GM18873 (cell line): Measurements from ENCODE around the gene RGS11.

ENCODE experiments used
- ATAC-seq: cut with Tn5 transposase; IDR thresholded peaks from one replicate; pipeline ENCODE4 v1.9.1; 2021; ENCODE audit warnings: mild to moderate bottlenecking, moderate library complexity, moderate number of reproducible peaks; ENCODE audit not compliant: unreplicated experiment, low FRiP score

RGS11 gene

DNA sequence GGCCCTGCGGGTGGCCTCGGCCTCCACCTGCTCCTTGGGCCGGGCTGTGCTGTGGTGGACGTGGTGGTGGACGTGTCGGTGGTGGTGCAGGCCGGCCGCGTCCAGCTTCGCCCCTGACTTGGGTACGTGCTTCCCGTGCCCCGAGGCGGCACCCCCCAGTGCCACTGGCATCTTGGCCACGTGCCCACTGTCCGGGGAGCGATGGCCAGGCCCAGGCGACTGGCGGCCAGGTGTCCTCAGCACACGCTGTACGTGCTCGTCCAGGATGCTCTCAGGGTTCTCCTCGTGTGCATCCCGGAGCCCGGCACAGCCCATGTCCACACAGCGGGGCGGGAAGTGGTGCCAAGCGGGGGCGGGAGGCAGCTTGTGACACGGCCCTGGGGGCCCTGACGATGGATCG lies 22.1 kb upstream of the RGS11 start:
- no peak for ATAC-seq

DNA sequence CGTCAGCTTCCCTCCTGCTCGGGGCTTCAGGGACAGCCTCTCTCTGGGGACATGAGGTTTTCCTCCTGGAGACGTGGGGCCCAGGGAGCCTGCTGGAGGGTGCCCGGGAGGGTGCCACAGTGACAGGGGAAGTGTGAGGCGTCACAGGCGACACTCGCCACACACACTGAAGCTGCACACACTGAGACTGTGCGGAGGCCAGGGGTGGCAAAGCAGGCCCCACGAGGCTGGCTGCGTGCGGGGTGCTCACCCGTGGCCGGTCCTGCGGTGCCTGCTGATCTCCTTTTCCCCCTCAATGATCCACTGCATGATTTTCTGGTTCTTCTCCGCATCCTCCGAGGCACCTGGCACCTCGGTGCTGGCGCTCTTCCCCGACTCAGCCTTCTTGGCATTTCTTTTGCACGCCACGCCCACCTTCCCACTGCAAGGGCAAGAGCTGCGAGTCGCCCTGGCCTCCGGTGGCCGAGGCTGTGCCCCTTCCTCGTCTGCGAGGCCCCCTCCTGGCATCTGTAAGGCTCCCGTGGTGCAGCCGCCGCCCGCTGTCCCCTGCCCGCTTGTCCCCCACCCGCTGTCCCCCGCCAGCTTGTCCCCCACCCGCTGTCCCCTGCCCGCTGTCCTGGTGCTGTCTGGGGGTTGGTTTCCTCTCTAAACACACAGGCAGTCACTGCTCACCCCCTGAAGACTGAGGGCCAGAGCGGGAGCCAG lies 21.2 kb upstream of the RGS11 start:
- no peak for ATAC-seq

DNA sequence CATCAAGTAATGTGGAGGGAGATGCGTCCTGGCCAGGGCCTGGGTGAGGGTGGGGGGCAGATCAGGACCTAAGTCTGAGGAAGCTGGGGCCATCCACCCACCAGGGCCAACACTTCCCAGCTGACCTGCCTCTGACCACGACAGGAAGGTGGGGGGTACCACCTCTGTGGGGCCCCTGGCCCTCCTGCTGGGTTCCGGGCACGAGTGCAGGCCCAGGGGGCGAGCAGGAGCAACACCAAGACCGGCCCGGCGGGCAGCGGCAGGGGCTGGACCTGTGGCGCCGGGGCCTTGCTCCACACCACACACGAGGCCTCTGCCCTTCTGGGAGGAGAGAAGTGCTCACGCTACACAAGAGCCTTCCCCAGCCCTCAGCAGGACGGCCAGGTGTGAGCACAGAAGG lies 20.5 kb upstream of the RGS11 start:
- no peak for ATAC-seq

DNA sequence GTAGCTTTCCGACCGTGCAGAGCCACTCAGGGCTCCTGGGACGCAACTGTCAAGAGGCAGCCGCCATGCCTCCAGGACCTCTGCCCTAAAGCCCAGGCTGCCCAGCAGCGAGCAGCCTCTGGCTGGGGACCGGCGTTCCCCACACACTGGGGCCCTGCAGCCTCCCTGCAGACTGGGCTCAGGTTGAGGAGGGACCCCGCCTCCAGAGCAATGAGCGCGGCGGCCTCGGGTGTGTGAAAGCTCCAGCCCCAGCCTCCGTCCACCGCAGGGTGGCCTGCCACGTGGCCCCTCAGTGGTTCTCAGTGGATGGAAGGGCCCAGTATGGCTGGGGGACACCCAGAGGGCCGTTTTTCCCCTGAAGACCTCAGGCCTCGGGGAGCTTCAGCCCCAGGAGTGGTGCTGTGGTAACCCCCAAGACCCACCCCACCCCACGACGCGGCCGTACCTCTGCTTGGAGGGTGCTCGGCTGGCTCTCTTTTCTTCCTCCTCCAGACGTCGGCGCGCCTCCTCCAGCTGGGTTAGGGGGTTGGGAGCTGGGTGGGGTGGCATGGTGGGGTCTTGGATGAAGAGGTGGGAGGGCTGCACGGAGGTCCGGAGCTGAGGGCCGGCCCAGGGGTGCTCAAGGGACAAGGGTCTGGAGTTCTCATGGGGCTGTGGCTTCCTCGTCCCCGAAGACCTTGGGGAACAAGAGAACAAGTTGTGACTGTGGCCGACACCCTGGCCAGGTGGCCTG lies 17.5 kb upstream of the RGS11 start:
- ATAC-seq, result no peak

DNA sequence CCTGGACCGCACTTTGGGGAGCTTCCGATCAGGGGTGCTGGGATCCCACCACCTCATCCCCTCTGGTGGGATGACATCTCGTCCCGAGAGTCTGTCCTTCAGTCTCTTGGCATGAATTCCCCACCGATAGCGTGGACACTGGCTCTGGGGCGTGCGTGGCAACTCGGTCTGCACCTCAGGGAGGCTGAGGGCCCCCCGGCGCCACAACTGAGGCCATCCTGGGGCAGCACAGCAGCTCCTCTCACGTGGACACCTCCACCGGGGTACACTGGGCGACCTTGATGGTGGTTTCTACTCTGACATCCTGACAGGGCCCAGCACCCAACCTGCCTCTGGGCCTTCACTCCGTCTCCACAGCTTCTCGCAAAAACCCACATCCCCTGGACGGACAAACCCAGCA lies 15.8 kb upstream of the RGS11 start:
- no peak for ATAC-seq

DNA sequence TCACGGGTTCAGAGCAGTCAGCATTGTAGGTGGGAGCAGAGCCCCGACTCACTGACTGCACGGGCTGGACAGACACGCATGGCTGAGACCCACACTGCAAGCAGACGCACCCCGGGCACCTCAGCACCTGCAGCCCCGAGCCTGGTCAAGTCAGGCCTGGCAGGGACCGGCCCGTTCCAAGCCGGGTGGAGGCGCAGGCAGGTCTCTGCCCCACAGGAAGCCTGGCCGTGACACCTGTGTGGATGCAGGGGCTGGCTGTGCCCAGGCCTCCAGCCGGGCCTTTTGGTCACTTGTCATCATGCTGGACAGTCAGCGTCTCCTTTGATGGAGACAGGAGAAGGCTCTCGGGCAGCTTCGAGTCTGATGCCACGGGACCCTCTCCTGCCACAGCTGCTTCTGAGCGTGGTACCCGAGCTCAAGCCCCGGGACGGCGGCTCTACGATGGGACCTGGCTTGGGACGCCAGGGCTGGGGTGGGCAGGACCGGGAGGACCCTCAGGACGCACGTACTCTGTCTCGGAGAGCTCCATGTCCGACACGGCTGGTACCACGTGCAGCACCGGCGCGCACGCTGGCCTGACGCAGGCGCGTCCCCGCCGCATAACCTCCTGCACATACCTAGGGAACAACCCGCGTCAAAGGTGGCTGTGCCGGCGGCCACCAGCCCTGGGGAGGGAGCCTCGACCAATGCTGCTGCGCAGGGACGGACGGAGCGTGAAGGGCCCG lies 15.1 kb upstream of the RGS11 start:
- ATAC-seq, result no peak

DNA sequence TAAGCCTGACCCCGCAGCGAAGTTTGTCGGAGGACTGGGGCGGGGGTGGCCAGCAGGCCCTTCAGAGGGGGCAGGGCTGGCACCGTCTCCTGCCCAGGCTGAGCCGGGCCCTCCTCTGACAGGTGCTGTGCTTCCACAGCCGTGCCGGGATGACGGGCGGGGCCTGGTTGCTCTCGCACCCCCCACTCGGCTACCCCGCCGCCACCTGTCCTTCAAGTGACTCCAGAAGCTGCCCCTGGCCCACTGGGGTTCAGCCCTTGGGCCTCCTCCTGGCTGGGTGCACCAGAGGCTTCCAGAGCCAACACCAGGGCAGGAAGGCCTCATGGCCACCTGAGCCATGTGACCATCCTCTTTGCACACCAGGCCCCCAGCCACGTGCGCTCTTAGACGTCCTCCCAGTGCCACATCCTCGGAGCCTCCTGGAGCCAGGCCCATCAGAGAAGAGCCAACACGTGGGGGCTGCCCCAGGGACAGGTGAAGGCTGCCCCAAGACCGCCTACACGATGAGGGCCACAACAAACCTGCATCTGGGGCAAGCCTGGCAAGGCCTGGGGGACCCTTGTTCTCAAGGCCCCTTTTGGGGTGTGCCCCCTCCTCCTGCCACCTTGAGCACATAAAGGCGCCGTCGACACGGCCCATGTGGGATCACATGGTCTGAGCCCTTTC lies 14.4 kb upstream of the RGS11 start:
- no peak for ATAC-seq

DNA sequence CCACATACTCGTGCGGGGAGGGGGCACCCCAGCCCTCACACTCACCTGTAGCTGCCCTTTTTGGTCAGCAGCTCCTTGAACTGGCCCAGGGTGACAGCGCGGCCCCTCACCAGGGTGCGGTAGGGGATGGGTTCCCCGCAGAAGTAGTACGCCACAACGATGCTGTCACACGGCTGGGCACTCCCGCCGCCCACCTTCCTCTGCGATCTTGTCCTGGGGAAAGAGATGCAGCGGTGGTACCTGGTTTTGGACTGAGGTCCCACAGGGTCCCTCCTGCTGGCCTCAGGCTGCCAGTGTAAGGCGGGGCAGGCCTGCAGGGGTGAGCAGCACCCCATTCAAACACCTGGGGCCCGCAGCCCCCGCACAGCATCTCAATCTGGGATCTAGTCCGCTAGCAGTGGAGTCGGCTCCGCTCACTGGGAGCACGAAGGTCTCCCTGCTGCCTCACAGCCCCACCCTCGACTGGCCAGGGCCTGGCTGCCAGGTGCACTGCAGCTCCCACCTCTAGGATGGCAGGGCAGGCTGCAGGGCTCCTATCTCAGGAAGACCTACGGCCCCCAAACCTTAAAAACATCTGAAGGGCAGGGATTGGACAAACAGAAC lies 13.8 kb upstream of the RGS11 start:
- ATAC-seq, result no peak

DNA sequence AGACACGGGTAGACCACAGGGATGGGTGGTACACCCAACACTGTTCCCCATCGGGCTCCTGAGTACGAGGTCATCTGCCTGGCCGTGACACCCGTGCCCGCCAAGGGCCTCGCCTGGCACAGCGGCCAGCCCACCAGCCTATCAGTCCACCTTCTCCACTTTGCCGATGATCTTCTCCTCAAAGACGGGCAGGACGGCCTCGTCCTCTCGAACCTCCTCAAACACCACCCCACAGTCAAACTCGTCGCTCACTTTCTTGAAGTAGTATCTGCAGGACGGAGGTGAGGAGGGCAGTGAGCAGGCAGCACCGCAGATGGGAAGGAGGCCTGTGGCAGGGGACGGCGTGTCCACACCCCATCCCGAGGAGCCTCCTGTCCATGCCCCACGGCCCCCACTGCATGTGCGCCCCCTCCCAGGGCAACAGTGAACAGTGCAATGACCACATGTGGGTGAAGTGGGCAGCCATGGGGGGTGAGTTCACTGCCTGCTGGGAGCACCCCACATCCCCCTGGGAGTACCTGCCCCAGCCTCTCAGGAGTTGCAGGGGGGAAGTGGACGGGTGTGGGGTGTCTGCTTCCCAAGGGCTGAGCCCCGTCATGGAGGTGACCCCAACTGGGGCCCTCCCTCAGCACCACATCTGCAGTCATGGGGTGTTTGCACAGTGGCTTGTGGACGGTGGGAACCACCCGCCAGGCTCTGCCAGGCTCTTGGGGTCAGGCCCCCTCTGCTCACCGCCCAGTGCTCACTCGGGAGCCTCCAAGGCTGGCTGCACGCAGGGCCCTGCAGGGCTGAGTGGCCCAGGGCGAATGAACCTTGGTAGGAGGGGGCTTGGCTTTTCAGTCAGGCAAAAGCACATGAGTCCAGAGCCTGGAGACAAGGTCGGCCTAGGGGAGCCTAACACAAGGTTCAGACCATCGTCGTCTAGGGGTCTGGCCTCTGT lies 12.5 kb upstream of the RGS11 start:
- ATAC-seq, result no peak

DNA sequence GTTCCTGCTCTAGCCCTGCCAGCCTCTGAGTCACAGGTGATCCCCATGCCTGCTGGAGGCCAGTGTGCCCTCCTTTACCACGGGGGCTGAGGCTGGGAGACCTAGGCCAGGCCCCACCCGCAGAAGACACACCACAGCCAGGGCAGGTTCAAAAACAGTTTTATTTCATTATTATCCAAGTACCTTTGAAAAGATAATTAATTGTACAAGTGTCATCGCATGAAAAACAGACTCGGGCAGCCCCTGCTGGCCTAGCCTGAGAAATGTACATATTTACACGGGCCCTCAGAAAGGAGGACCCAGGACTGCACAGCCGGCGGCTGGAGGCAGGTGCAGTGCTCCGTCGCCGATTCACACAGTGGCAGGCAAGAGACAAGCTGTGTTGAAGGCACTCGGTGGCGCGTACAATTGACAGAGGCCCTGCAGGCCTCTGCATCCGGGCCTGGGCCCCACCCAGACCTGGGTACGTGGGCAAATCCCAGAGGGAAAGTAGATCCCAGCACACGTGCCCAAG lies 11.6 kb upstream of the RGS11 start:
- ATAC-seq, result no peak

DNA sequence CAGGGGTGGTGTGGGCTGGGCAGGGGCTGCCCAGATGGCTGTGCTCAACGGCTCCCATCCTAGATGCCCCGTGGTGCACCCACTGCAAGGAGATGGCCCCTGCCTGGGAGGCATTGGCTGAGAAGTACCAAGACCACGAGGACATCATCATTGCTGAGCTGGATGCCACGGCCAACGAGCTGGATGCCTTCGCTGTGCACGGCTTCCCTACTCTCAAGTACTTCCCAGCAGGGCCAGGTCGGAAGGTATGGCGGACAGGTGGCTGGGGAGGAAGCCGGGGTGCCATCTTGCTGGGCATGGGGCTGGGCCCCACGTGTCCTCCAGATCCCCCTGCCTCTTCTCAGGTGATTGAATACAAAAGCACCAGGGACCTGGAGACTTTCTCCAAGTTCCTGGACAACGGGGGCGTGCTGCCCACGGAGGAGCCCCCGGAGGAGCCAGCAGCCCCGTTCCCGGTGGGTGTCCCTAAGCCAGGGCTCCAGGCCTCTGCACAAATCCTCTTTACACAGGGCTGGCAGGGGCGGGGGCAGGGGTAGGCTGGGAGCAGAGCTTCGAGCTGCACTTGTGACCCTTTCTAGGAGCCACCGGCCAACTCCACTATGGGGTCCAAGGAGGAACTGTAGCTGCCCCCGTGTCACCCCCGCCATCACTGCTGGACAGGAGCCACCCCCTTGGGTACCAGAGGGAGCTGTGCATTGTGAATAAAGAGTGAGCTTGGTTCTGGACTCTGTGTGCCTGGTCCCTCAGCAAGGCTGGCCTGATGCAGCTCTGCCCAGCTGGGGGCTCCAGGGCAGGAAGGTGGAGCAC lies 10.9 kb upstream of the RGS11 start:
- ATAC-seq, result no peak

DNA sequence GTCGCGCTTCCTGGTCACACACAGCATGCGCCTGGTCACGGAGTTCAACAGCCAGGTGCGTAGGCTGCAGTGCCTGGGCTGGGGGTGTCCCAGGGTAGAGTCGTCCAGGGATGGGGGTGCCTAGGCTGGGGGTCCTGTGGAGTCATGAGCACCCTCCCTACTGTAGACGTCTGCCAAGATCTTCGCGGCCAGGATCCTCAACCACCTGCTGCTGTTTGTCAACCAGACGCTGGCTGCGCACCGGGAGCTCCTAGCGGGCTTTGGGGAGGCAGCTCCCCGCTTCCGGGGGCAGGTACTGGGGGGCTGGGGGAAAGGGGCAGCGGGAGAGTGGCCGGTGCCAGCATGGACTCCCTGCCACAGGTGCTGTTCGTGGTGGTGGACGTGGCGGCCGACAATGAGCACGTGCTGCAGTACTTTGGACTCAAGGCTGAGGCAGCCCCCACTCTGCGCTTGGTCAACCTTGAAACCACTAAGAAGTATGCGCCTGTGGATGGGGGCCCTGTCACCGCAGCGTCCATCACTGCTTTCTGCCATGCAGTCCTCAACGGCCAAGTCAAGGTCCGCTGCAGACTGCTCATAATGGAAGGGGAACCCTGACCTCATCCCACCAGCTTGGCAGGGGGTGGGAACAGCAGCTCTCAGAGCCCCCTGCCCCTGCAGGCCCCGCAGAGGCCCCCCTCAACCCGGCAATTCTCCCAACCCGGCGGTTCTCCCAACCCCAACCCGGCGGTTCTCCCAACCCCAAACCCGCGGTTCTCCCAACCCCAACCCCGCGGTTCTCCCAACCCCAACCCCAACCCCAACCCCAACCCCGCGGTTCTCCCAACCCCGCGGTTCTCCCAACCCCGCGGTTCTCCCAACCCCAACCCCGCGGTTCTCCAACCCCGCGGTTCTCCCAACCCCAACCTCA lies 9.7 kb upstream of the RGS11 start:
- no peak for ATAC-seq

DNA sequence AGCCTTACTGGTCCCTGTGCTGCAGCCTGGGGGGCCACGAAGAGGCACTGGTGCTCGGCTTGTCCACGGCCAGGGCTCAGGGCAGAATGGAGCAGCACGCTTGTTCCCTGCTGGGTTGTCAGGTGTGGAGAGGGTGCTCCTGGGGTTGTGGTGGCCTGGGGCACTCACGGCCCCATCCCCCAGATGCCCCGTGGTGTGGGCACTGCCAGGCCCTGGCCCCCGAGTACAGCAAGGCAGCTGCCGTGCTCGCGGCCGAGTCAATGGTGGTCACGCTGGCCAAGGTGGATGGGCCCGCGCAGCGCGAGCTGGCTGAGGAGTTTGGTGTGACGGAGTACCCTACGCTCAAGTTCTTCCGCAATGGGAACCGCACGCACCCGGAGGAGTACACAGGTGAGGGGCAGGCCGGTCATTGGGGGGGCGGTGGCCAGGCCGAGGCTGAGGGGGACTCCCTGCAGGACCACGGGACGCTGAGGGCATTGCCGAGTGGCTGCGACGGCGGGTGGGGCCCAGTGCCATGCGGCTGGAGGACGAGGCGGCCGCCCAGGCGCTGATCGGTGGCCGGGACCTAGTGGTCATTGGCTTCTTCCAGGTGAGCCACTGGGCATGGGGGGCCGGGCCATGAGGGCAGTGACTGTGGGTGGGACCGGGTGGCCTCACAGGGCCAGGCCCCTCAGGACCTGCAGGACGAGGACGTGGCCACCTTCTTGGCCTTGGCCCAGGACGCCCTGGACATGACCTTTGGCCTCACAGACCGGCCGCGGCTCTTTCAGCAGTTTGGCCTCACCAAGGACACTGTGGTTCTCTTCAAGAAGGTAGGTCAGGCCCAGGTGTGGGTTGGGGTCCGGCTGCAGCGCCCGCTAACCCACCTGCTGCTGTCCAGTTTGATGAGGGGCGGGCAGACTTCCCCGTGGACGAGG lies 8.7 kb upstream of the RGS11 start:
- ATAC-seq, result no peak

DNA sequence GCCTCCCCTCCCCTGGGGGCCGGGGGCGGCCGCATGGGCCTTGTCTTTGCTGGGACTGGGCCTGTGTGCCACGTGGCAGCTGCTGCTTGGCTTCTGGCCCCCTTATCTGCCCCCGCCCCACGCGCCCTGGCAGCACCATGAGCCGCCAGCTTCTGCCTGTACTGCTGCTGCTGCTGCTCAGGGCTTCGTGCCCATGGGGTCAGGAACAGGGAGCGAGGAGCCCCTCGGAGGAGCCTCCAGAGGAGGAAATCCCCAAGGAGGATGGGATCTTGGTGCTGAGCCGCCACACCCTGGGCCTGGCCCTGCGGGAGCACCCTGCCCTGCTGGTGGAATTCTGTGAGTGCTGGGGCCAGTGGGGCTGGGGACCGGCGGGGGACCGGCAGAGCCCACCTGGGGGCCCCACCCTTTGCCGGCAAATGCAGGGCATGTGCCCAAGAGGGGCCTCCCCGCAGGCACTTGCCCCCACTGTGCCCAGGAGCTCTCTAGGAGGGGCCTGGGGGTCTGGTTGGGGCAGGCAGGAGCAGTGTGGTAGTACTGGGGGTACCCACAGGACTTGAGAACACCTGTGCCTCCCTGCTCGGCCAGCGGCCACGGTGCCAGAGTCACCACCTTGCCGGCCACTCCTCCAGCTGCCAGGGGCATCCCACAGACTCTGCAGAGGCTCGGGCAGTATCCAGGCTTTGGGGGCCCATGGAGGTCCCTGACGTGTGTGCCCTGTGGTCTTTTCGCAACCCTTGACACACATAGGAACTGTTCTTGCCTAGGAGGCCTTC lies 7.5 kb upstream of the RGS11 start, which contains the start of gene PDIA2:
TSS of gene PDIA2 (plus strand) at position 132 of the 773 bp plus-strand sequence. CDS start at position 138, 6 bp downstream.
- ATAC-seq, result no peak

DNA sequence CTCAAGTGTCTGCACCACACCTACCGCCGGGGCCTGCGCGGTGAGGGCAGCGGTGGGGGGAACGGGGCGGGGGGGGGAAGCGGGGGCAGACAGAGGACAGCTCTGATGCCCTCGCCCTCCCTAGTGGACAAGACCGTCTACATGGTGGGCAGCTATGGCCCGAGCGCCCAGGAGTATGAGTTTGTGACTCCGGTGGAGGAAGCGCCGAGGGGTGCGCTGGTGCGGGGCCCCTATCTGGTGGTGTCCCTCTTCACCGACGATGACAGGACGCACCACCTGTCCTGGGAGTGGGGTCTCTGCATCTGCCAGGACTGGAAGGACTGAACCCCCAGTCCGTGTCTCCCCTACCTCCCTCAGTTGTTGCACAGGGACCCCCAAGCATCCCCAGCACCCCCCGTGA lies 6.7 kb upstream of the RGS11 start:
- no peak for ATAC-seq
